ENCODE data around the gene FANCD2.
"Not testable (repeated sequence)": the region's sequence is repeated elsewhere in the genome, so short reads cannot be mapped to it uniquely, and the experiment has no call there.

DNA sequence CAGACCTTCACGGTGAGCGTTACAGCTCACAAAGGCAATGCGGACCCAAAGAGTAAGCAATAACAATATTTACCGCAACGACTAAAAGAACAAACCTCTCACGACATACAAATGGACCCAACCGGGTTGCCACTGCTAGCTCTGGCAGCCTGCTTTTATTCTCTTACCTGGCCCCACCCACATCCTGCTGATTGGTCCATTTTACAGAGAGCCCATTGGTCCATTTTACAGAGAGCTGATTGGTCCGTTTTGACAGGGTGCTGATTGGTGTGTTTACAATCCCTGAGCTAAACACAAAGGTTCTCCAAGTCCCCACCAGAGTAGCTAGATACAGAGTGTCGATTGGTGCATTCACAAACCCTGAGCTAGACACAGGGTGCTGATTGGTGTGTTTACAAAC, 109.6 kb downstream of the FANCD2 start:
- TF ChIP-seq, protein P1, sequence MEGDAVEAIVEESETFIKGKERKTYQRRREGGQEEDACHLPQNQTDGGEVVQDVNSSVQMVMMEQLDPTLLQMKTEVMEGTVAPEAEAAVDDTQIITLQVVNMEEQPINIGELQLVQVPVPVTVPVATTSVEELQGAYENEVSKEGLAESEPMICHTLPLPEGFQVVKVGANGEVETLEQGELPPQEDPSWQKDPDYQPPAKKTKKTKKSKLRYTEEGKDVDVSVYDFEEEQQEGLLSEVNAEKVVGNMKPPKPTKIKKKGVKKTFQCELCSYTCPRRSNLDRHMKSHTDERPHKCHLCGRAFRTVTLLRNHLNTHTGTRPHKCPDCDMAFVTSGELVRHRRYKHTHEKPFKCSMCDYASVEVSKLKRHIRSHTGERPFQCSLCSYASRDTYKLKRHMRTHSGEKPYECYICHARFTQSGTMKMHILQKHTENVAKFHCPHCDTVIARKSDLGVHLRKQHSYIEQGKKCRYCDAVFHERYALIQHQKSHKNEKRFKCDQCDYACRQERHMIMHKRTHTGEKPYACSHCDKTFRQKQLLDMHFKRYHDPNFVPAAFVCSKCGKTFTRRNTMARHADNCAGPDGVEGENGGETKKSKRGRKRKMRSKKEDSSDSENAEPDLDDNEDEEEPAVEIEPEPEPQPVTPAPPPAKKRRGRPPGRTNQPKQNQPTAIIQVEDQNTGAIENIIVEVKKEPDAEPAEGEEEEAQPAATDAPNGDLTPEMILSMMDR (IDR thresholded peaks at IDR 0.05; ENCODE audit: low read depth, low read length, poor library complexity, severe bottlenecking): not testable (repeated sequence)
- not testable (repeated sequence) for TF ChIP-seq EZH2phosphoT487 (IDR thresholded peaks at IDR 0.05; ENCODE audit: borderline replicate concordance, low read length)
